ENCODE data around the gene CEL.
"Not testable (repeated sequence)": the region's sequence is repeated elsewhere in the genome, so short reads cannot be mapped to it uniquely, and the experiment has no call there.

Gene CEL

GRCh38 chr9:133058550-133059320, 3.0 kb upstream of the CEL start:
- H3K27ac ChIP-seq (ENCODE audit: poor library complexity, severe bottlenecking), result peak overlapping the region; percentile 80
- H3K27me3 ChIP-seq (ENCODE audit: insufficient read depth, poor library complexity, severe bottlenecking), result no peaks in the 10 kb centered on the region
- ATAC-seq (ENCODE audit: low read depth) (no peak), DNase-seq (ENCODE audit: low spot score) (no peak)
- peaks cover 34% of the 10 kb centered on the region for H3K4me1 ChIP-seq (ENCODE audit: insufficient read depth, poor library complexity, severe bottlenecking)
- H3K4me3 ChIP-seq (ENCODE audit: severe bottlenecking), result no peak overlapping the region
- no peak for TF ChIP-seq CTCF (IDR thresholded peaks at IDR 0.05; ENCODE audit: poor library complexity, severe bottlenecking)
- H3K9me3 ChIP-seq (ENCODE audit: severe bottlenecking), result no peaks in the 10 kb centered on the region
- H3K36me3 ChIP-seq (ENCODE audit: low read depth), result peaks cover 33% of the 10 kb centered on the region

GRCh38 chr9:133059623-133060022, 2.2 kb upstream of the CEL start:
- Histone ChIP-seq H3K36me3 (ENCODE audit: low read depth) (peaks cover 24% of the 10 kb centered on the region), H3K27ac (ENCODE audit: poor library complexity, severe bottlenecking) (peak overlapping the region; percentile 80), H3K27me3 (ENCODE audit: insufficient read depth, poor library complexity, severe bottlenecking) (no peaks in the 10 kb centered on the region), H3K4me1 (ENCODE audit: insufficient read depth, poor library complexity, severe bottlenecking) (peaks cover 34% of the 10 kb centered on the region), H3K4me3 (ENCODE audit: severe bottlenecking) (no peak overlapping the region), H3K9me3 (ENCODE audit: severe bottlenecking) (no peaks in the 10 kb centered on the region)
- no peak for TF ChIP-seq CTCF (IDR thresholded peaks at IDR 0.05; ENCODE audit: poor library complexity, severe bottlenecking)
- DNase-seq (ENCODE audit: low spot score) (no peak), ATAC-seq (ENCODE audit: low read depth) (peak; percentile 54)

GRCh38 chr9:133060417-133060841, 1.4 kb upstream of the CEL start:
- Histone ChIP-seq H3K4me1 (ENCODE audit: insufficient read depth, poor library complexity, severe bottlenecking) (peaks cover 34% of the 10 kb centered on the region), H3K36me3 (ENCODE audit: low read depth) (peaks cover 16% of the 10 kb centered on the region), H3K4me3 (ENCODE audit: severe bottlenecking) (no peak overlapping the region), H3K27ac (ENCODE audit: poor library complexity, severe bottlenecking) (peak overlapping the region; percentile 80), H3K9me3 (ENCODE audit: severe bottlenecking) (no peaks in the 10 kb centered on the region), H3K27me3 (ENCODE audit: insufficient read depth, poor library complexity, severe bottlenecking) (no peaks in the 10 kb centered on the region)
- peak; percentile 20 for ATAC-seq (ENCODE audit: low read depth)
- no peak for TF ChIP-seq CTCF (IDR thresholded peaks at IDR 0.05; ENCODE audit: poor library complexity, severe bottlenecking)
- DNase-seq (ENCODE audit: low spot score), result no peak

- Histone ChIP-seq H3K4me1 (ENCODE audit: insufficient read depth, poor library complexity, severe bottlenecking) (peaks cover 33% of the 10 kb centered on the region), H3K27ac (ENCODE audit: poor library complexity, severe bottlenecking) (peak overlapping the region; percentile 80)
- ATAC-seq (ENCODE audit: low read depth), result peak; percentile 48
- H3K4me3 ChIP-seq (ENCODE audit: severe bottlenecking); H3K36me3 ChIP-seq (ENCODE audit: low read depth); H3K9me3 ChIP-seq (ENCODE audit: severe bottlenecking); DNase-seq (ENCODE audit: low spot score); H3K27me3 ChIP-seq (ENCODE audit: insufficient read depth, poor library complexity, severe bottlenecking): not testable (repeated sequence)
Measured at GRCh38 chr9:133061019-133061763, 590 bp upstream of the CEL start.

GRCh38 chr9:133062569-133062968, 788 bp downstream of the CEL start:
- H3K27ac ChIP-seq (ENCODE audit: poor library complexity, severe bottlenecking); H3K27me3 ChIP-seq (ENCODE audit: insufficient read depth, poor library complexity, severe bottlenecking); DNase-seq (ENCODE audit: low spot score); H3K4me3 ChIP-seq (ENCODE audit: severe bottlenecking); H3K9me3 ChIP-seq (ENCODE audit: severe bottlenecking); H3K36me3 ChIP-seq (ENCODE audit: low read depth); ATAC-seq (ENCODE audit: low read depth): not testable (repeated sequence)
- peaks cover 32% of the 10 kb centered on the region for H3K4me1 ChIP-seq (ENCODE audit: insufficient read depth, poor library complexity, severe bottlenecking)
